Colon (tissue), 2 donors: ENCODE data around the gene BRF1.

ENCODE experiments used
- FAIRE-seq: peaks from 2 replicates; lab custom pipeline; 2012; peaks lifted over from hg19 to GRCh38; lab: Jason Lieb, UNC
- donor health status: control.
- donor health status: control.

BRF1 gene

DNA sequence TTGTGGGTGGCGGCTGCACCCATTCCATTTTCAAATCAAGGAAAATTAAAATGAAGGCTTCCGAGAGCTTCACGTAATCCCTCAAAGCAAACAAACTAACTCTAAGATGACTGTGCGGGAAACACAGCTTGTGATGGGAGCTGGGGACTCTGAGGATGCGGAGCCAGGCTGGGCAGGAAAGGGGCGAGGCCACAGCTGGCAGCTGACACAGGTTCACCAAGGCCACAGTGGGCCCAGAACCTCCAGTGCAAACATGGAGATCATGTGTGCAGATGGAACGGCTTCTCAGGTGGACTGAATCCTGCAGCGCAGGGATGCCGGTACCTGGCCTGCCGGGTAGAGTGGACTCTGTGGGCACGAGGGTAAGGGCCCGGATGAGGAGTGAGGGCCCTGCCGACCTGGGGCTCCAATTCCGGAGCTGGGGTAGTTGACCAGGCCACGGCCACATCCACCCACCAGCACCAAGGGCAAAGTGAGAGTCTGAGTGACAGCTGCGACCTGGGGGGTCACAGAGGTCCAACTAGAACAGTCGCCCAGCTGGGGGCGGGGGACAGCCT is 71.6 kb downstream of the BRF1 start:
- no peak for FAIRE-seq

DNA sequence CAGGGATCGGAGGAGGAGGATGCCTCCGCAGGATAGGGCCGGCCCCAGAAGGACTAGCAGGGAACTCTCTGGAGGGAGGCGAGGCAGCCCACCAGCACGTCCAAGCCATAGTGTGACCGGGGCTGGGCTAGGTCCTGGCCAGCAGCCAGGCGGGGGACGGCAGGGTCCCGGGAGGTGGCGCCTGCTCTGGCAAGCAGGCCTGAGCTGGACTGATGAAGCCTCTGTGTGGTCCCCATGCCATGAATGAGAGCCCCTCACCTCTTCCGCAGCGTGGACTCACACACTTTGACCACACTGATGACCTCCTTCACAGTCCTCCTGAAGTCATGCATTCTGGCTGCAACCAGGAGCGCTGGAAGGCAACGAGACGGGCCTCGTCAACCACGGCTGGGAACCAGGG is 72.2 kb downstream of the BRF1 start:
- FAIRE-seq: no peak

DNA sequence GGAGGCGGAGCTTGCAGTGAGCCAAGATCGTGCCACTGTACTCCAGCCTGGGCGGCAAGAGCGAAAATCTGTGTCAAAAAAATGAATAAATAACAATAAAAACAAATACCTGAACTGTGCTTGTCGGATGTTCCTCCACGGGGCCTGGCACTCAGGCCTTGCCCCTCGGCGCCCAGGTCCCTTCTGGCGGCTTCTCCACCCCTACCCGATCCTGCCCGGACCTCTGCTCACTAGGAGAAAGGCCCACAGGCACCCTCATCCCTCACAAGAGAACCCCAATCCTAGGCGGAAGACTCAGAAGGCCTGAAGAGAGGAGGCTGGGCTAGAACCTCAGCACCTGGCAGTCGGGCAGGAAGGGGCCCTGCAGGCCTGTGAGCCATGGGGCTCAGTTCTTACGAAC is 73.5 kb downstream of the BRF1 start:
- no peak for FAIRE-seq

DNA sequence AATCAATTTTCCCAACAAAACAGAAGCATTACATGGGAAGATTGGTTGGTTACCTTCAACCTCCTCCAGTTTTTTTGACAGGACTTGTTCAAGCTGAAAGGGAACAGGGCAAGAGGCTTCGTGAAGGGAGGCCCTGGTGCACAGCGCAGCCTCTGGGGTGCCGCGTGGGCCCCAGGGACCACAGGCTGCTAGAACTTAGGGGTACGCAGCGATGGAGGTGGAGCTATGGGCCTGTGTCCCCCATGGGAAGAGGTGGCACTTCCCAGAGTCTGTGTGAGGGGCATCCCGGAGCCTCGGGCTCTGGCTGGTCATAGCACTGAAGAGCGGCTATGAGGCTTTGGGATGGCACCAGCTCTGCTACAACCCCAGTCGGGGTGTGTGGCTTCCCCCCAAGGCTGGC is 74.6 kb downstream of the BRF1 start:
- FAIRE-seq: no peak

DNA sequence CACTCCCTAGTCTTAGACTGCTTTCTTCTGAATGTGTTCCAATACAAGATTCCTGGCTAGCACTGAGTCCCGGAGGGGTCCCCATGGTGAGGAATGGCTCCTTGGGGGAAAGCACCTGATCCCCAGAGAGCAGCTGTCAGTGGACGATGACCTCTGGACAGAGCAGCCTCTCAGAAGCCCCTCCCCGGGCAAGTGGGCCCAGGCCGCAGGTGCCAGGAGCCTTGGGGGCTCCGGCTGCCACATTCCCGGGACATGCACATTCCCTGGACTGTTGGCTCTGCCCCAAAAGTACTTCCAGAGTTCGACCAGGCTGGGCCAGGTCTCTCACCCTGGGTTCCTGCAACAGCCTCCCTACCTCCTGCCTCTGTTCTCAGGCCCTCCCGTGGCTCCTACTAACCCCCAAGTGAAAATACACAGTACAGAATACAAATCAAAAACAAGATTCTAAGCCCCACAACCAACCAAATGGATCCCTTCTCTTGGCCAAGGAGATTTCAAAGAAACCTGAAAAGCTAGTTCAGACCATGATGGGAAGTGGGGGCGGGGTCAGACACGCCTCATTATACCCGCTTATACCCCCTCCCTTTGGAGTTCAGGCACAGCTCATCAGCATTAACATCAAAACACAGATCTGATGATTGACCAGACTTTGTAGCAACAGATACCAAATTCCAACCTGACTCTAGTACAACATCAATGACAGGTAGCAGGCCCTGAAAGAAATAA is 75.8 kb downstream of the BRF1 start:
- FAIRE-seq: no peak

DNA sequence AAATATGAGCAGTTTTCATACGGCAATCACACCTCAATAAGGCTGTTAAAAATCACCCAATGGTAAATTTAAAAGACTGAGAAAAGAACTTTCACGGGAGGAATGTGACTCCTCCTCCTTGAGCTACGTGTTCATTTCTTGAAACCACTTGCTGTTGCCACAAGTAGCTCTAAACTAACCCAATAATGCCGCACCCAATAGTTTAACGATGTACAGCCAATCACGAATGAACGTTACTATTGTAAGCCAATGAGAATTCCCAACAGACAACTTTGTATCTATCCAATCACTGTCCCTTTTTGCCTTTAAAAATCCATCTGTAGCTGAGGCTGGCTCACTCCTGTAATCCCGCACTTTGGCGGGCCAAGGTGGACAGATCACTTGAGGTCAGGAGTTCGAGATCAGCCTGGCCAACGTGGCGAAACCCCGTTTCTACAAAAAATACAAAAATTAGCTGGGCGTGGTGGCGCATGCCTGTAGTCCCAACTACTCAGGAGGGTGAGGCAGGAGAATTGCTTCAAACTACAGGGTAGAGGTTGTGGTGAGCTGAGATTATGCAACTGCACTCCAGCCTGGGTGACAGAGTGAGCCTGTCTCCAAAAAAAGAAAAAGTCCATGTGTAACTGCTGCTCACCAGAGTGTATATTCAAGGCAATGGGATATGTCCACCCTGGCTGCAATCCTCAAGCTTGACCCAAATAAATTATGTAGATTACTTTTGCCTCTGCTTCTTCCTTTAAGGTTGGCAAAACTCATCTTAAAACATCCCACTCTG is 76.8 kb downstream of the BRF1 start:
- no peak for FAIRE-seq

DNA sequence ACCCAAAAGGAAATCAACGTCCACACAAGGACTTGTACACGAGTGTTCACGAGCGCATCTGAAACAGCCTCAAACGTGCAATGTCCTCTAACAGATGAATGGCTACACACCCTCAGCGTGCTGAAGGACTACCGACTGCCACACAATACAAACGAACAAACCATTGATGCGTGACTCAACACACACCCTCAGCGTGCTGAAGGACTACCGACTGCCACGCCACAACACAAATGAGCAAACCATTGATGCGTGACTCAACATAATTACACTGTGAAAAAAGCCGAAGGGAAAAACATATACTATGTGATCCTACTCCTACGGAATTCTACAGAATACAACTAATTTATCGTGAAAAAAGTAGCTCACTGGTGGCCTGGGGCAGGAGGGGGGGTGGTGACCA is 77.5 kb downstream of the BRF1 start:
- FAIRE-seq: no peak

DNA sequence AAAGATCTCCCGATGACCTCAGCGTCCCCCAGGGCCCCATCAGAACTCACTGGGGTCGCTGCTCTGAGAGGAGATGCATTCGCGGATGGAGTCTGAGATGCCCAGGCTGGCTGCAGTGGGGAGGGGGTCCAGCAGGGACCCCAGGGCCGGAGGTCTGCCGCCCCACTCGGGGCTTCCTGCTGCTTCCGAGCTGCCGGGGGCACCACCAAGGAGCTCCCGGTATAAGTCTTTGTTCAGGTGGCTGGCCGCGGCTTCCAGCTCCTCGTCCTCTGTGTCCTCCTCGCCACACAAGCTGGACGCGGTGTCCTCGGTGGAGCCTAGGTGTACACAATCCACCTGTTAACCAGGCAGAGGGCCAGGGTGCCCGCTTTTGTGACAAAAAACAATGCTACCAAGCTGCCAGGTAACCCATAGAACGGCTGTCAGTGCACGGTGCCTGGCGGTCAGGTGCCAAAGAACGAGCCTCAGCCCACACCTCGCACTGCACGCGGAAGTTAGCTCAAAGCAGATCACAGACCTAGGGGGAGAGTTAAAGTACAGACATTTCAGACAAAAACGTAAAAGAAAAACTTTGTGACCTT is 79.1 kb downstream of the BRF1 start:
- no peak for FAIRE-seq

DNA sequence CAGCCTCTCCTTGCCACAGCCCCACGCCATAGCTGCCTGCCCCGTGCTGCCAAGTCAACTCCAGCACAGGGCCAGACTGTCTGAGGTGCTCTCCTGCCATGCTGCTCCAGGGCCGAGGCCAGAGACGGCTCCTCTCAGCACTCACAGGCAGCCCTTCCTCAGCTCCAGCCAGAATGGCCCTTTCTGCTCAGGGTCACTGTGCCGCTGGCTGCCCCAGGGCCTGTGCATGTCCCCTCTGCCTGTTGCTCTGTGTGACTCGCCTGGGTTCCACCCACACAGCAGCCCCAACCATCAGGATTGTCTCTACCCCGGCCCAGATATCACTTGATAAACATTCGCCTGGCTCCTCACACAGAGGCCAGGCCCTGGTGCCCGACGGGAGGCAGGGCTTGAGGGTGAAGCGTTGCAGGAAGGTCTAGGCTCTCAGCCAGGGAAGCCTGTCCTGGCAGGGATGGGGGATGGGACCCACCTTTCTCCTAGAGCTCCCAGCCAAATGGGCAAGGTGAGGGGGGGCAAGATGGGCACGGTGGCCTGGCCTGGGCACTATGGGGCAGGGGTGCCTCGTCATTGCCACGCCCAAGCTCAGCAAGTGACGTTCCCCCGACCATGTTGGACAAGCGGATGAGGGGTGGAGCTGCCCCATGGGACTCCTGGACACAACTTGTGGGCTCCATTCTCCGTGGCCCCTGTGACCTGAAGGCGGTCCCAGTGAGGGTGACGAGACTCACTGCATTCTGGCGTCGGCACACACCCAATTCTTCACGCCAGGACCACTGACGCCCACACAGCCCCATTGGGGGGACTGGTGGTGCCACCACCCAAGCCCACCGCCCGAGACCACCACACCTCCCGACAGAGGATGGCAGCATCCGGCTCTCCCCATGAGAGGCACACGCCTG is 79.9 kb downstream of the BRF1 start:
- no peak for FAIRE-seq

DNA sequence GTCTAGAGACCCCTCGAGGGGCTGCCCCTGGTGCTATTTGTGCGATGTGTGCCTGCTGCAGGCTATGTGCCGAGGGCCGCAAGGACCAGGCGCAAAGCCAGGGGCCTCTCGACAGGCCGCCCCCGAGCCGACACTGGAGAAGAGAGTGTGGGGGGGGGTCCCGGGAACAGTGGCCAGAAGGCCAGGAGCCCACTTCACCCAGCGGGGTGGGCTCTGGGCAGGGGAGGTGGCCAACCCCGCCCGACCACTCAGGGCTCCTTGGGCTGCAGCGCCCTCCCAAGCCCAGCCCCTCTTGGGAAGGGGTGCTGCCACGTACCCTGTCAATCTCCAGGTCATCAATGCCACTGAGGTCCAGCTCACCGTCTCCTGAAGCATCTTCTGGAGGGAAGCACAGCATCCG is 81.0 kb downstream of the BRF1 start:
- no peak for FAIRE-seq

DNA sequence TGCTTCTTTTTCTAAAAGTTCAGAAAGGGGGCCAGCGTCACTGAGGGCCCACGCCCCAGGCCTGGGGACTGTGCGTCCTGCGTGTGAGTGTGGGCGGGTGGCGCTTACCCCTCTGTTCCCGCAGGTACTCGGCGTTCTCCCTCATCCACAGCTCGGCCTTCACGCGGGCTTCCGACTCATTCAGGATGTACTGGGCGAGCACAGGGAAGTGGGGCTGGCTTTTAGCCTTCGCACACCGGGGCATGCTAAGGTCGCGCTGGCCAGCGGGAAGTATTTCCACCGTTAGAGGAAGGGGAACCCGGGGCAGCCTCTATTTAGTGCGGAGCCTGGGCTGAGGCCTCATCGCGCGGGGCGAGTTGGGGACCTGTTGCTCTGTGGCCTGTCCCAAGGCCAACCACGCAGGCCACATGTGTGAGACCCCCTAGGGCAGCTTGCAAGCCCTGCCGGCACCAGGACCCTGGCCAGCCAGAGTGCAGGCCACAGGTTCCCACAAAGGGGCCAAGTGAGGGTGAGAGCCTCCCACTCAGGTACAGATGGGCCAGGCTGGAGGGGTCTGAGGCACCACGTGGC is 81.7 kb downstream of the BRF1 start:
- FAIRE-seq: no peak

DNA sequence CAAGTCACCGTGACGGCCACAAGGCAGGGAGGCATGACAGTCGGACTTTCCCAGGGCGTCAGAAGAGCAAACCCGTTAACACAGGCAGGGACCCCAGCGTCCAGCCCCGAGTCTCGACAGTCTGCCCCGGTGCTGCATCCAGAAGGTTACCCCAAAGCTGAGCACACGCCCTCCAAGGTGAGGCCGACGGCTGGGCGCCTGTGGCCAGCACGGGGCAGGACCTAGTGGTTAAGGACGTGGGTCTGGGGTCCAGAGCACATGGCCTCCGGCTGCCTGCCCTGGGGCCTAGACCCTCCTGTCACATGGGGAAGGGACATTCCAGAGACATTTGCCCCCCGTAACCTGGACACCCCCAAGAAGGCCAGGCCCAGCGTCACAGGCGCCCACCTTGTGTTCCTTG is 82.2 kb downstream of the BRF1 start:
- no peak for FAIRE-seq

DNA sequence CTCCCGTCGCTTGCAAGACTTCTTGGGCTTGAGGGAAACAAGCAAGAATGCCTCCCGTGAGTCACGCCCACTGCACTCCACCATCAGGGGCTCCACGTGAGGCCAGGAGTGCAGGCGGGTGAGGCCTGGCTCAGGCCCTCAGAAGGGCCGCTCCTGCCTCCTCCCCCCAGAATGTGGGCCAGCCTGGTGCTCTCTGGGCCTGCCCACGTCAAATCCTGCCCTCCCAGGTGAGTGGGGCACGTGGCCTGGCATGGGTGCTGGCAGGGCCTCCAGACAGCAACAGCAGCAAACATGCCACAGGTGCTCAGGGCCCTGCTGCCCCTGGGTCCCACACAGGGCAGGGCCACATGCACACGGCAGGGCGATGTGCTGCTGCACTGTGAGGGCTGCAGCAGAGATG is 83.0 kb downstream of the BRF1 start:
- FAIRE-seq: no peak

DNA sequence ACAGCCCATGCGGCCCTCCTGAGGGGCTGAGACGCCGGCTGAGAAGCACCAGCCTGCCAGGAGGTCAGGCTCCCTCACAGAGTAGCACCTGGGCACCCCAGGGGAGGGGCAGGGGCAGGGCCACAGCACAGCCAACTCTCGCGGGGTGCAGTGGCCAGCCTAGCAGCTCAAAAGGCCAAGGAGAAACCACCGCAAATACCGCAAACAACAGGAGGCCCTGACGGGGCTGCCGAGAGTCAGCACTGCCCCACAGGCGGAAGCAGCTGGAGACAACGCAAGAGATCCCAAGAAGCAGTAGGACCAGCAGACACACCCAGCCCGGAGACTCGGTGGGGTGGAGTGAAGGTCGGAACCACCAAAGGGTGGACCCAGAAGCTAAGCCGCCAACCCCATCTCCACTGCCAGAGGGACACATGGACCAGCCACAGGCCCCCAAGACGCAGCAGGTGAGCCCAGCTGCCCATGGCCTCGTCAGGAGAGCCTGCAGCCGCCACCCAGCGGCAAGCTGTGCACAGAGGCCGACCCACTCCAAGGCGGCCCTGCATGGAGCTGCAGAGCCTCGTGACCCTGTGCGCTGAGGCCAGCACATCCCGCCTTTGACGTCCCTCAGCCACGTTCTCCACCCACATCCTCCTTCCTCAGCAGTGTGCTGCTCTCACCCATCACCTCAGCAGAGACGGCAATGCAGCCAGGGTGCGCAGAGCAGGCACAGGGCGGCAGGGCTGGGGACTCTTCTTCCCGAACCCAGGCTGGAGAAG is 84.1 kb downstream of the BRF1 start:
- no peak for FAIRE-seq

DNA sequence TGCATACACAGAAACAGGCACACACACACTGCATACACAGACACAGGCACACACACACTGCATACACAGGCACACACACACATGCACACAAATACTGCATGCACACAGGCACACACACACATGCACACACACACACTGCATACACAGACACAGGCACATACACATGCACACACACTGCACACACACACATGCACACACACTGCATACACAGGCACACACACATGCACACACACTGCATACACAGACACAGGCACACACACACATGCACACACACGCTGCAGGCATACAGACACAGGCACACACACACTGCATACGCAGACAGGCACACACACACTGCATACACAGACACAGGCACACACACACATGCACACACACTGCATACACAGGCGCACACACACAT is 85.2 kb downstream of the BRF1 start:
- no peak for FAIRE-seq

DNA sequence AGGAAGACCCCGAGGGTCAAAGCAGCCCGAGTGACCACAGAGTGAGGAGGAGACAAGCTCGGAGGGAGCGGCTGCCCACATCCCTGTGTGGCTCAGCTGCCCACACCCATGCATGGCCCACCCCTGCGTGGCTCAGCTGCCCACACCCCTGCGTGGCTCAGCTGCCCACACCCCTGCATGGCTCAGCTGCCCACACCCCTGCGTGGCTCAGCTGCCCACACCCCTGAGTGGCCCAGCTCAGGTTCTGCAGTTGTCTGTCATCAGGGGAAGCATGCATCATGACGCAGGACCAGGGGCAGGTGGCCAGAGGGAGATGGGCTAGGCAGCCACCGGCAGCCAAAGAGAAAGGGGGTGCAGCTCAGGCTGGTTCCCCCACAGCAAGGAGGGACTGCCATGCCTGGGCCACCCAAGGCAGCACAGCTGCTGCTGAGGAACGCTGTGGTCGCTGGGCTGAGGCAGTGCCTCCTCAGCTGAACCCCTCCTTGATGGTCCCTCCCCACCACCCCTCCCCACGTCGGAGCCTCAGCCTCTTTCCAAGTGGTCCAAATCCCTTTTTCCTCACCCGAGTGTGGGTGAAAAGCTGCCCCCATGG is 86.4 kb downstream of the BRF1 start:
- no peak for FAIRE-seq

DNA sequence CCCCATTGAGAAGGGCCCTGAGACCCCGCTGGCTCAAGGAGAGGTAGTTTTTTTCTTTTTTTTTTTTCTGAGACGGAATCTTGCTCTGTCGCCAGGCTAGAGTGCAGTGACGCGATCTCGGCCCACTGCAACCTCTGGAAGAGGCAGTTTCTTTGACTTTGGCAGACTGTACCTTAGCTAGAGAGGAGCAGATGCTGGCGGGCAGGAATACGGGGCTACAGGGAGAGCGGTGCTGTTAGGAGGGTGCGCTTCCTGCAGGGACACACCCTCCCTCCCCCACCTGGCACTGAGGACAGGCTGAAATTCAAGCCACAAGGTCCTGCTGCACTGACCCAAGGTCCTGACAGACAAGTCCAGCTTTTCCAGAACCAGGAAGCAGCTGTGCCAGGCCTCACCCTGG is 87.4 kb downstream of the BRF1 start:
- no peak for FAIRE-seq

DNA sequence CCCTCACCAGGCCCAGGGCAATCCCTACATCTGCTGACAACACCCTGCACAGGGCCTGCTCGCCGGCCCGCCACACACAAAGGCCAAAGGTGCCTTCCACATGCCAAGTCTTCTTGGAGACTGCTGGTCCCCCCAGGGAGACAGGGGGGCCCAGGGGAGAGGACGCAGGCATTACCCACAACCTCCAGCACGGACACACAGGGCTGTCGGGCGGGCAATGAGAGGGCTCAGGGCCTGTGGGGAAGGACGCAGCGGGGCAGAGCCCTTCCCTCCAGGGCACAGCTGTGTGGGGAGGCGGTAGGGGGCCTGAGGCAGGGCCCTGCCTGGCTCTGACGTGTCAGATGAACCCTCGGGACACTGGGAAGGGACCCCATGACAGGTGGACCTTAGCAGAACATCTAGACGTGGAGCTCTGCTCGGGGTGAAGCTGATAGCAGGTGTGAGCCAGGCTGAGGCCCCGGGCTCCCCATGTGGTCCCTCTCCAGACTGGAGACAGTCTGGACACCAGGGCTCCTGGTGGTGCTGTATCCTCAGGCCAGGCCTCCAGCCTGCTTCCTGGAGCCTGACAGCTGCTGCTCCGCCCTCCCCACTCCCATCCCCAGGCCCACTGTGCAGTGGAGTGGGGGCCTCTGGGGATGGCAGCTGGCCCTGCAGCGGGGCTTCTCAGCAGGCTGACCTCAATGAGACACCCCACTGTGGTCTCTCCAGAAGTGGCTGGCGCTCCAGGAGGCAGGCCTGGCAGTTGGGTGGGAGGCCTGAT is 88.1 kb downstream of the BRF1 start:
- no peak for FAIRE-seq

DNA sequence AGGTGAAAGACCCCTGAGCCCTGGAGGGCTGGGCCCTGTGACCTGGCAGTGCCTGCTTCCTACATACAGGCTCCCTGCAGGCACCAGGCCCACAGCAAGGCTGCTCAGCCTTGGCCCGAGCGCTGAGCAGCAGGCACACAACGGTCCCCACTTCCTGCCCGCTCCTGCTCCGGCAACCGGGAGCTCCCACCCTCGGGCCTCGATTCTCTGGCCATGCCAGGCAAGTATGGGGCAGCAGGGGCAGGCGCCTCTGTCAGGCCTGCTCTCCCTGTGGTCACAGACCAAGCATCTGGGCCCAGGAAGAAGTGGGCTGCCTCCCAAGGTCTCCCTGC is 89.1 kb downstream of the BRF1 start:
- no peak for FAIRE-seq
